Prostate gland (tissue), 2 donors: ENCODE data around the gene CEP164. TPM values are rescaled to one million over a fixed set of nuclear protein-coding genes. Genes with fewer than 3 reads are reported as not detected.

Experiments used
- DNase-seq: peaks from one replicate; pipeline ENCODE4 v3.0.0-alpha.2; 2019; ENCODE audit warnings: low spot score
- H3K27ac ChIP-seq, 2 donors: fragments of 200-600 bp; sonication (generic); 2 replicates each; pipeline ENCODE4 v1.5.1; 2017 to 2019
- H3K27me3 ChIP-seq: fragments of 200-600 bp; sonication (generic); replicated peaks from 2 replicates; pipeline ENCODE4 v1.5.1; 2019; ENCODE audit not compliant: insufficient read depth
- H3K36me3 ChIP-seq, 2 donors: fragments of 200-600 bp; sonication (generic); 1 replicate in 1 of 2; 2 replicates in 1 of 2; pipeline versions ENCODE4 v1.5.1 to v1.8.1; 2017 to 2019
- H3K4me1 ChIP-seq: fragments of 200-600 bp; sonication (generic); replicated peaks from 2 replicates; pipeline ENCODE4 v1.5.1; 2019
- H3K4me3 ChIP-seq, 2 donors: fragments of 200-600 bp; sonication (generic); 2 replicates each; pipeline ENCODE4 v1.5.1; 2017 to 2019
- H3K9me3 ChIP-seq: fragments of 200-600 bp; sonication (generic); 2 replicates; pipeline ENCODE4 v1.5.1; 2017
- CTCF ChIP-seq, 4 experiments: fragments of 200-600 bp in 2 of 4; fragments of 450-650 bp in 2 of 4; sonication (generic) in 2 of 4; IDR thresholded peaks; 1 replicate in 3 of 4; 2 replicates in 1 of 4; pipeline ENCODE4 v1.5.1; 2016 to 2019; ENCODE audit warnings: antibody characterized with exemption in 4 of 4, mild to moderate bottlenecking in 2 of 4, moderate library complexity in 2 of 4
- POLR2A ChIP-seq: fragments of 450-650 bp; IDR thresholded peaks from one replicate; pipeline ENCODE4 v1.6.1; 2016; ENCODE audit warnings: antibody characterized with exemption, mild to moderate bottlenecking
- POLR2AphosphoS5 ChIP-seq: sonication (generic); formaldehyde crosslinking; IDR thresholded peaks from one replicate; pipeline ENCODE4 v1.6.1; 2017; ENCODE audit warnings: antibody characterized with exemption
- WGBS: methylation state at CpG from one replicate; pipeline ENCODE4 v1.1.5; 2018; 5-methylcytosine and 5-hydroxymethylcytosine counted together
- intact Hi-C: fragments of 100-400 bp; cut with DNase I; formaldehyde crosslinking; loops from one replicate; pipeline ENCODE4 v1.14.2; 2022
- total RNA-seq, 2 donors: library from RNA; depleted of rRNA; stranded (reverse); fragments of >200 nt; gene quantifications; one replicate each; pipeline ENCODE4 v1.1.0, GENCODE V29; 2016

CEP164 gene
- 10 to 100 TPM; 27.7 to 40.6 TPM for total RNA-seq

DNA sequence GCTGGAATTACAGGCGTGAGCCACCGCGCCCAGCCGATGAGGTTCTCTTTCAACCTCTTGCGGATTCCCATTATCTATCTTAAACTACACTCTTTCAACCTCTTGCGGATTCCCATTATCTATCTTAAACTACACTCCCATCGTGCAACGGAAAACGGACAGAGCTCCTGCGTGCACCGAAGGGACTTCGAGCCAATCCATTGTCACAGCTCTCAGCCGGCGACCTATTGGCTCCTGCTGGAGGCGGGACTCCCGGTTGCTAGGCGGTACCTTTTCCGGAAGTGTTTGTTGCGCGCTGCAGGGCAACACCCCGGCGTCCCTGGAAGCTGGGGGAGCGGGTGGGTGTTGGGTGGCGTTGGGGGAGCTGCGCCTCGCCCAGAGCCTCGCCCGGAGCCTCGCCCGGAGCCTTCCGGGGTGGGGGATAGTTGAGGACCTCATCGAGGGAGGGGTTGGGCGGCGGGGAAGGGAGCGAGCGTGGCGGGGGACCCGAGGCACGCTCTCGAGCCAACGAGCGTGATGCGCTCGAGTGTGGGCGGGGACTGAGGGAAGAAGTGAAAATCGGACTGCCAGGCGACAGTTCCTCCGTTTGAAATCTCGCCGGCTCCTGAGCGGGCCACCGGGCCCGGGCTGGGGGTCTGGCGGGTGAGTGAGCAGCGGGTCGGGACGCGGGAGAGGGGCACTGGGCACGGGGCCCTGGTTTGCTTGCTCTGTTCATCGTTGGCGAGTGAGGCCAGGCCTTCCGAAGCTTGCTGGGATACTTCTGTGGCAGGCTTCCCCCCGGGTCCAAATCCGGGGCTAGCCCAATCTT, at the start of gene CEP164:
TSS of gene CEP164 (plus strand) at position 288 of the 808 bp plus-strand sequence. CDS start 10,733 bp downstream, outside the sequence.
- peak within 1 kb of the TSS; percentile 89 to 91 for H3K27ac ChIP-seq
- no peaks in the 10 kb centered on the region for H3K27me3 ChIP-seq
- TF ChIP-seq POLR2A, result peak; percentile 44
- no peak for TF ChIP-seq CTCF (IDR thresholded peaks at IDR 0.05)
- TF ChIP-seq POLR2AphosphoS5, result peak; percentile 92
- peak; percentile 96 for DNase-seq
- under 1% methylated on average over 64 of the region's 64 CpGs for WGBS
- H3K9me3 ChIP-seq, result no peaks in the 10 kb centered on the region
- intact Hi-C loops, result no loop called here
- no peaks in the 10 kb centered on the region for H3K4me1 ChIP-seq
- no peaks in the 10 kb centered on the region for H3K36me3 ChIP-seq
- peak within 1 kb of the TSS; percentile 68 to 86 for H3K4me3 ChIP-seq

- intact Hi-C loops, result no loop called here
- Histone ChIP-seq H3K9me3 (no peaks in the 10 kb centered on the region), H3K27me3 (no peaks in the 10 kb centered on the region), H3K36me3 (no peaks in the 10 kb centered on the region), H3K4me3 (no peak overlapping the region), H3K4me1 (no peaks in the 10 kb centered on the region), H3K27ac (no peak overlapping the region)
- no peak for TF ChIP-seq POLR2A
- TF ChIP-seq CTCF (IDR thresholded peaks at IDR 0.05), result no peak
- no peak for TF ChIP-seq POLR2AphosphoS5
- 78% methylated on average over 2 of the region's 2 CpGs for WGBS
- no peak for DNase-seq
Measured at GRCh38 chr11:117278347-117278746, 49.3 kb upstream of the CEP164 start.

DNA sequence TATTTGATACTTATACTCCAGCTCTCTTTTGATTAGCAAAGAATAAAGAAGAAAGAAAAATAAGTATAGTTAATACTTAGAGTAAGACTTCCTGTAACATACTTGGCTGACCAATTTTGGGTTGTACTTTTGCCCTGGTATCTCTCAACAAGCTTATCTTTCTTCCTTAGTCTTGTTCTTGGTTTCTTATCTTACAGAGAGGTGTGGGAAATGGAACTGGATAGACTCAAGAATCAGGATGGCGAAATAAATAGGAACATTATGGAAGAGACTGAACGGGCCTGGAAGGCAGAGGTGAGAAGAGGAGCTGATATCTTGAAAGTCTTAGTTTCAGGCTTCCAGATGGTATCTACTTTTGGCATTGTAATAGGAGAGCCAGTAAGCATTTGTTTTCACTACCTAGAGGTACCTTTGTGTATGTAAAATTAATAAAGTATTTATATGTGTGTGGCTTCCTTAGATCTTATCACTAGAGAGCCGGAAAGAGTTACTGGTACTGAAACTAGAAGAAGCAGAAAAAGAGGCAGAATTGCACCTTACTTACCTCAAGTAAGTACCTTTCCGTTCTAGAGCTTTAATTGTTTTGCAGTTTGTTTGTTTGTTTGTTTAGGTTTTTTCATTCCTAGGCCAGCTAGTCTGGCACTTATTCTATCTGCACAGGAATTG, 47.8 kb upstream of the CEP164 start:
- no peak for DNase-seq
- TF ChIP-seq POLR2AphosphoS5, result no peak
- TF ChIP-seq POLR2A, result no peak
- no peak for TF ChIP-seq CTCF (IDR thresholded peaks at IDR 0.05)
- no peak overlapping the region for H3K4me3 ChIP-seq
- intact Hi-C loops, result no loop called here
- H3K36me3 ChIP-seq, result no peaks in the 10 kb centered on the region
- H3K9me3 ChIP-seq, result no peaks in the 10 kb centered on the region
- no peaks in the 10 kb centered on the region for H3K27me3 ChIP-seq
- WGBS, result 71% methylated on average over 4 of the region's 4 CpGs
- no peak overlapping the region for H3K27ac ChIP-seq
- no peaks in the 10 kb centered on the region for H3K4me1 ChIP-seq

GRCh38 chr11:117281159-117281558, 46.5 kb upstream of the CEP164 start:
- TF ChIP-seq POLR2A (no peak), CTCF (IDR thresholded peaks at IDR 0.05) (no peak), POLR2AphosphoS5 (no peak)
- DNase-seq, result no peak
- Histone ChIP-seq H3K27ac (no peak overlapping the region), H3K9me3 (no peaks in the 10 kb centered on the region), H3K4me3 (no peak overlapping the region), H3K4me1 (no peaks in the 10 kb centered on the region), H3K27me3 (no peaks in the 10 kb centered on the region), H3K36me3 (no peaks in the 10 kb centered on the region)
- WGBS, result 66% methylated on average over 6 of the region's 6 CpGs
- intact Hi-C loops, result no loop called here
